Activated CD4-positive, alpha-beta memory T cell treated with anti-CD3 and anti-CD28 coated beads for 36 hours (primary cell): ENCODE results near the gene CTSO. TPM values are rescaled to one million over a fixed set of nuclear protein-coding genes. Genes with fewer than 3 reads are reported as not detected.
"Not testable (repeated sequence)": the region's sequence is repeated elsewhere in the genome, so short reads cannot be mapped to it uniquely, and the experiment has no call there.

Source experiments
- CTCF ChIA-PET: fragments of 350-600 bp; sonication (Branson Sonifier 250); formaldehyde crosslinking; loops from one replicate; lab custom pipeline; 2021; ENCODE audit warnings: antibody characterized with exemption, inconsistent platforms; lab: Charles Lee
- POLR2A ChIA-PET: fragments of 350-600 bp; sonication (Branson Sonifier 250); formaldehyde crosslinking; loops from one replicate; lab custom pipeline; 2021; ENCODE audit warnings: antibody characterized with exemption; lab: Charles Lee
- DNase-seq: peaks from one replicate; pipeline ENCODE4 v3.0.0-alpha.2; 2020
- H3K27ac Mint-ChIP-seq: one replicate; pipeline ENCODE4 v1.8.0; 2021; ENCODE audit warnings: mixed read lengths
- H3K27me3 Mint-ChIP-seq: one replicate; pipeline ENCODE4 v1.8.0; 2021; ENCODE audit warnings: mixed read lengths
- H3K36me3 Mint-ChIP-seq: one replicate; pipeline ENCODE4 v1.8.0; 2021; ENCODE audit warnings: mixed read lengths
- H3K4me1 Mint-ChIP-seq: one replicate; pipeline ENCODE4 v1.8.0; 2021; ENCODE audit warnings: low read depth, mixed read lengths
- H3K4me3 Mint-ChIP-seq: one replicate; pipeline ENCODE4 v1.8.0; 2021; ENCODE audit warnings: mild to moderate bottlenecking, mixed read lengths
- H3K9me3 Mint-ChIP-seq: one replicate; pipeline ENCODE4 v1.8.0; 2021; ENCODE audit warnings: mixed read lengths
- intact Hi-C: fragments of 100-400 bp; cut with micrococcal nuclease; formaldehyde crosslinking; loops from one replicate; pipeline ENCODE4 v1.15.1; 2023
- total RNA-seq, 2 experiments: library from RNA; stranded (reverse); gene quantifications; one replicate each; pipeline ENCODE4 v1.2.3, GENCODE V29; 2021

The CTSO gene
- total RNA-seq, 2 experiments from 2014 or later: 2.5 to 2.6 TPM

- H3K36me3 Mint-ChIP-seq: no peaks in the 10 kb centered on the region
- H3K9me3 Mint-ChIP-seq: no peaks in the 10 kb centered on the region
- ChIA-PET POLR2A (interaction anchor here (0.7 kb wide), 1 partner anchor 577 kb away, joined by 3 read pairs; no protein-coding TSS in a partner anchor), CTCF (interaction anchor here (0.7 to 2.6 kb wide), 8 partner anchors 8 to 1405 kb away, joined by 3 to 32 read pairs (median 3); no protein-coding TSS in a partner anchor)
- H3K4me1 Mint-ChIP-seq: peaks cover 14% of the 10 kb centered on the region
- DNase-seq: no peak
- H3K27ac Mint-ChIP-seq: no peak overlapping the region
- no peak overlapping the region for H3K4me3 Mint-ChIP-seq
- H3K27me3 Mint-ChIP-seq: peaks cover 2% of the 10 kb centered on the region
- intact Hi-C loops: loop anchor here (2.0 to 5.0 kb wide), 2 partner anchors 510 to 576 kb away; partner anchors contain the start of gene MAP9
Measured at GRCh38 chr4:155952501-155952901, 1.2 kb downstream of the CTSO start.

GRCh38 chr4:155950461-155950860 lies 3.2 kb downstream of the CTSO start:
- H3K9me3 Mint-ChIP-seq: no peaks in the 10 kb centered on the region
- no peak overlapping the region for H3K4me3 Mint-ChIP-seq
- POLR2A ChIA-PET: no interaction called here
- DNase-seq: no peak
- CTCF ChIA-PET: no interaction called here
- intact Hi-C loops: loop anchor here (5.0 kb wide), 1 partner anchor 508 kb away; no protein-coding TSS in a partner anchor
- H3K4me1 Mint-ChIP-seq: peaks cover 14% of the 10 kb centered on the region
- no peak overlapping the region for H3K27ac Mint-ChIP-seq
- no peaks in the 10 kb centered on the region for H3K36me3 Mint-ChIP-seq
- no peaks in the 10 kb centered on the region for H3K27me3 Mint-ChIP-seq

GRCh38 chr4:155948541-155948940 lies 5.1 kb downstream of the CTSO start:
- Mint-ChIP-seq H3K36me3 (no peaks in the 10 kb centered on the region), H3K27me3 (no peaks in the 10 kb centered on the region), H3K9me3 (no peaks in the 10 kb centered on the region), H3K4me1 (peaks cover 7% of the 10 kb centered on the region), H3K27ac (no peak overlapping the region), H3K4me3 (no peak overlapping the region)
- no peak for DNase-seq
- ChIA-PET CTCF (no interaction called here), POLR2A (no interaction called here)
- intact Hi-C loops: no loop called here

GRCh38 chr4:155946486-155946885 lies 7.2 kb downstream of the CTSO start:
- Mint-ChIP-seq H3K4me3 (no peak overlapping the region), H3K9me3 (no peaks in the 10 kb centered on the region), H3K27ac (no peak overlapping the region), H3K36me3 (peaks cover 3% of the 10 kb centered on the region), H3K4me1 (no peaks in the 10 kb centered on the region), H3K27me3 (no peaks in the 10 kb centered on the region)
- intact Hi-C loops: no loop called here
- CTCF ChIA-PET: no interaction called here
- POLR2A ChIA-PET: no interaction called here
- no peak for DNase-seq

- Mint-ChIP-seq H3K27me3 (no peaks in the 10 kb centered on the region), H3K4me3 (no peak overlapping the region), H3K4me1 (no peaks in the 10 kb centered on the region), H3K27ac (no peak overlapping the region), H3K36me3 (peaks cover 10% of the 10 kb centered on the region), H3K9me3 (no peaks in the 10 kb centered on the region)
- CTCF ChIA-PET: interaction anchor here (0.7 to 1.8 kb wide), 2 partner anchors 9 to 17 kb away, joined by 5 to 9 read pairs; partner anchors contain the start of gene CTSO
- intact Hi-C loops: no loop called here
- POLR2A ChIA-PET: interaction anchor here (0.7 kb wide), 1 partner anchor 35 kb away, joined by 4 read pairs; no protein-coding TSS in a partner anchor
- no peak for DNase-seq
Measured at GRCh38 chr4:155944516-155944915, 9.2 kb downstream of the CTSO start.

GRCh38 chr4:155943605-155944291 lies 9.9 kb downstream of the CTSO start:
- no peak overlapping the region for H3K4me3 Mint-ChIP-seq
- no peaks in the 10 kb centered on the region for H3K9me3 Mint-ChIP-seq
- CTCF ChIA-PET: interaction anchor here (1.8 kb wide), 1 partner anchor 10 kb away, joined by 9 read pairs; the partner anchor contains the start of gene CTSO
- H3K4me1 Mint-ChIP-seq: no peaks in the 10 kb centered on the region
- no peak for DNase-seq
- intact Hi-C loops: no loop called here
- no peaks in the 10 kb centered on the region for H3K27me3 Mint-ChIP-seq
- H3K36me3 Mint-ChIP-seq: peaks cover 10% of the 10 kb centered on the region
- POLR2A ChIA-PET: no interaction called here
- H3K27ac Mint-ChIP-seq: no peak overlapping the region

- ChIA-PET CTCF (interaction anchor here (0.9 kb wide), 1 partner anchor 11 kb away, joined by 3 read pairs; the partner anchor contains the start of gene CTSO), POLR2A (no interaction called here)
- peaks cover 17% of the 10 kb centered on the region for H3K36me3 Mint-ChIP-seq
- H3K4me1 Mint-ChIP-seq: no peaks in the 10 kb centered on the region
- no peaks in the 10 kb centered on the region for H3K9me3 Mint-ChIP-seq
- H3K4me3 Mint-ChIP-seq: no peak overlapping the region
- DNase-seq: no peak
- intact Hi-C loops: no loop called here
- H3K27me3 Mint-ChIP-seq: no peaks in the 10 kb centered on the region
- no peak overlapping the region for H3K27ac Mint-ChIP-seq
Measured at GRCh38 chr4:155941820-155942219, 11.8 kb downstream of the CTSO start.

GRCh38 chr4:155941085-155941790 lies 12.4 kb downstream of the CTSO start:
- no peak overlapping the region for H3K4me3 Mint-ChIP-seq
- H3K36me3 Mint-ChIP-seq: peaks cover 17% of the 10 kb centered on the region

GRCh38 chr4:155935389-155935986 lies 18.2 kb downstream of the CTSO start:
- intact Hi-C loops: no loop called here
- H3K4me1 Mint-ChIP-seq: no peaks in the 10 kb centered on the region
- no peaks in the 10 kb centered on the region for H3K9me3 Mint-ChIP-seq
- no peaks in the 10 kb centered on the region for H3K27me3 Mint-ChIP-seq
- no peak for DNase-seq
- H3K27ac Mint-ChIP-seq: no peak overlapping the region
- peaks cover 29% of the 10 kb centered on the region for H3K36me3 Mint-ChIP-seq
- ChIA-PET POLR2A (no interaction called here), CTCF (no interaction called here)
- H3K4me3 Mint-ChIP-seq: no peak overlapping the region

More at GRCh38 chr4:155941085-155941790, 12.4 kb downstream of the CTSO start:
- ChIA-PET POLR2A (no interaction called here), CTCF (interaction anchor here (0.9 kb wide), 1 partner anchor 12 kb away, joined by 3 read pairs; the partner anchor contains the start of gene CTSO)
- no peak for DNase-seq
- intact Hi-C loops: no loop called here
- H3K4me1 Mint-ChIP-seq: no peaks in the 10 kb centered on the region
- no peaks in the 10 kb centered on the region for H3K9me3 Mint-ChIP-seq
- H3K27me3 Mint-ChIP-seq: no peaks in the 10 kb centered on the region
- H3K27ac Mint-ChIP-seq: no peak overlapping the region

- H3K9me3 Mint-ChIP-seq, H3K27me3 Mint-ChIP-seq, H3K4me1 Mint-ChIP-seq, DNase-seq, intact Hi-C loops, H3K4me3 Mint-ChIP-seq, H3K27ac Mint-ChIP-seq, POLR2A ChIA-PET: not testable (repeated sequence)
- peaks cover 35% of the 10 kb centered on the region for H3K36me3 Mint-ChIP-seq
- CTCF ChIA-PET: interaction anchor here (0.6 kb wide), 1 partner anchor 19 kb away, joined by 3 read pairs; the partner anchor contains the start of gene CTSO
Measured at GRCh38 chr4:155934634-155935033, 19.0 kb downstream of the CTSO start.

GRCh38 chr4:155931634-155932033 lies 22.0 kb downstream of the CTSO start:
- intact Hi-C loops: no loop called here
- peaks cover 40% of the 10 kb centered on the region for H3K36me3 Mint-ChIP-seq
- POLR2A ChIA-PET: no interaction called here
- H3K4me3 Mint-ChIP-seq: no peak overlapping the region
- H3K9me3 Mint-ChIP-seq: no peaks in the 10 kb centered on the region
- CTCF ChIA-PET: no interaction called here
- H3K27me3 Mint-ChIP-seq: no peaks in the 10 kb centered on the region
- no peaks in the 10 kb centered on the region for H3K4me1 Mint-ChIP-seq
- DNase-seq: no peak
- H3K27ac Mint-ChIP-seq: no peak overlapping the region

GRCh38 chr4:155930330-155930729 lies 23.3 kb downstream of the CTSO start:
- CTCF ChIA-PET: no interaction called here
- no peak for DNase-seq
- Mint-ChIP-seq H3K27ac (no peak overlapping the region), H3K36me3 (peaks cover 43% of the 10 kb centered on the region), H3K4me3 (no peak overlapping the region), H3K27me3 (no peaks in the 10 kb centered on the region), H3K4me1 (no peaks in the 10 kb centered on the region), H3K9me3 (no peaks in the 10 kb centered on the region)
- POLR2A ChIA-PET: no interaction called here
- intact Hi-C loops: no loop called here
